Uterus (tissue), 4 donors: ENCODE results near the gene CLSTN2. TPM values are rescaled to one million over a fixed set of nuclear protein-coding genes. Genes with fewer than 3 reads are reported as not detected.

Experiments
- DNase-seq, 2 donors: peaks; one replicate each; pipeline ENCODE4 v3.0.0-alpha.2; 2019 to 2020
- H3K27ac ChIP-seq, 2 donors: fragments of 200-600 bp; sonication (generic); 1 replicate in 1 of 2; 2 replicates in 1 of 2; pipeline ENCODE4 v1.5.1; 2016 to 2018
- H3K27me3 ChIP-seq, 2 donors: fragments of 200-600 bp; sonication (generic); one replicate each; pipeline ENCODE4 v1.5.1; 2018 to 2019; ENCODE audit warnings: control low read depth in 1 of 2
- H3K36me3 ChIP-seq, 2 donors: fragments of 200-600 bp; sonication (generic); one replicate each; pipeline ENCODE4 v1.5.1; 2019; ENCODE audit warnings: control low read depth in 1 of 2
- H3K4me1 ChIP-seq, 2 donors: fragments of 200-600 bp; sonication (generic); one replicate each; pipeline ENCODE4 v1.5.1; 2018 to 2019; ENCODE audit warnings: control low read depth in 1 of 2
- H3K4me3 ChIP-seq, 2 donors: fragments of 200-600 bp; sonication (generic); 1 replicate in 1 of 2; 2 replicates in 1 of 2; pipeline ENCODE4 v1.5.1; 2018 to 2019; ENCODE audit warnings: mild to moderate bottlenecking in 1 of 2
- H3K9me3 ChIP-seq, 2 donors: fragments of 200-600 bp; sonication (generic); one replicate each; pipeline ENCODE4 v1.5.1; 2019; ENCODE audit warnings: control low read depth in 1 of 2
- POLR2A ChIP-seq, 2 donors: fragments of 450-650 bp; IDR thresholded peaks; one replicate each; pipeline ENCODE4 v1.6.1; 2016; ENCODE audit warnings: antibody characterized with exemption in 2 of 2, mild to moderate bottlenecking in 1 of 2, moderate library complexity in 1 of 2
- intact Hi-C: fragments of 100-400 bp; cut with DNase I; formaldehyde crosslinking; loops from one replicate; pipeline ENCODE4 v1.15.1; 2023; ENCODE audit warnings: low total_unique reads
- total RNA-seq, 4 donors: library from RNA; depleted of rRNA in 3 of 4; stranded (reverse); fragments of >200 nt in 3 of 4; gene quantifications; one replicate each; pipeline versions ENCODE4 v1.1.0 to v1.2.4, GENCODE V29; 2014 to 2023
- TF ChIP-seq, protein P1 (sequence below), 4 experiments: fragments of 200-600 bp in 2 of 4; fragments of 450-650 bp in 2 of 4; sonication (generic) in 2 of 4; IDR thresholded peaks; one replicate each; pipeline ENCODE4 v1.5.1; 2016 to 2019; ENCODE audit warnings: antibody characterized with exemption in 4 of 4, mild to moderate bottlenecking in 2 of 4, moderate library complexity in 1 of 4
- donor health status: DM: yes; HTN: yes; CAD: no.

Gene CLSTN2
- total RNA-seq, 4 donors from 2014 or later: 4.7 to 32.2 (median 19.2) TPM

DNA sequence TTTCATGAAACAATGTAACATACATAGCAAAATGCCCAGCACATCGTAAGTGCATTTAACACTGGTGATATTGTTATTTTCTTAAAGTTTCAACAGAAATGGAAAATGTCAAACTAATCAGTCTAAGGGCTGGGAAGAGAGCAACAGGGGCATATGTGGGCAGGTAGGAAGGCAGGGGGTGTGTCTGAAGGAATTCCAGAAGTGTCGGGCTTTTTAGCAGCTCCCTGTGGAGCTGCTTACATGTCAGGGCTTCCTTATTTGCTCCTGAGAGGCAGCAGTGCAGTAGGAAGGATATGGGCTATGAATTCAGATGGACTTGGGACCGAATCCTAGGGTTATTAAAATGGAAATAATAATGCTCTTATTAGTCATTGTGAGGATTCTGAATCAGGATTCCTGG, 311.6 kb downstream of the CLSTN2 start:
- H3K36me3 ChIP-seq: no peaks in the 10 kb centered on the region
- no peak overlapping the region for H3K27ac ChIP-seq
- H3K27me3 ChIP-seq: no peaks in the 10 kb centered on the region
- TF ChIP-seq, protein P1, sequence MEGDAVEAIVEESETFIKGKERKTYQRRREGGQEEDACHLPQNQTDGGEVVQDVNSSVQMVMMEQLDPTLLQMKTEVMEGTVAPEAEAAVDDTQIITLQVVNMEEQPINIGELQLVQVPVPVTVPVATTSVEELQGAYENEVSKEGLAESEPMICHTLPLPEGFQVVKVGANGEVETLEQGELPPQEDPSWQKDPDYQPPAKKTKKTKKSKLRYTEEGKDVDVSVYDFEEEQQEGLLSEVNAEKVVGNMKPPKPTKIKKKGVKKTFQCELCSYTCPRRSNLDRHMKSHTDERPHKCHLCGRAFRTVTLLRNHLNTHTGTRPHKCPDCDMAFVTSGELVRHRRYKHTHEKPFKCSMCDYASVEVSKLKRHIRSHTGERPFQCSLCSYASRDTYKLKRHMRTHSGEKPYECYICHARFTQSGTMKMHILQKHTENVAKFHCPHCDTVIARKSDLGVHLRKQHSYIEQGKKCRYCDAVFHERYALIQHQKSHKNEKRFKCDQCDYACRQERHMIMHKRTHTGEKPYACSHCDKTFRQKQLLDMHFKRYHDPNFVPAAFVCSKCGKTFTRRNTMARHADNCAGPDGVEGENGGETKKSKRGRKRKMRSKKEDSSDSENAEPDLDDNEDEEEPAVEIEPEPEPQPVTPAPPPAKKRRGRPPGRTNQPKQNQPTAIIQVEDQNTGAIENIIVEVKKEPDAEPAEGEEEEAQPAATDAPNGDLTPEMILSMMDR (IDR thresholded peaks at IDR 0.05): no peak
- no peak for TF ChIP-seq POLR2A (IDR thresholded peaks at IDR 0.05)
- no peaks in the 10 kb centered on the region for H3K9me3 ChIP-seq
- H3K4me1 ChIP-seq: no peaks in the 10 kb centered on the region
- intact Hi-C loops: no loop called here
- H3K4me3 ChIP-seq: no peak overlapping the region
- DNase-seq: no peak

- TF ChIP-seq, protein P1 (IDR thresholded peaks at IDR 0.05): no peak
- no peak for TF ChIP-seq POLR2A (IDR thresholded peaks at IDR 0.05)
- Histone ChIP-seq H3K9me3 (no peaks in the 10 kb centered on the region), H3K27me3 (no peaks in the 10 kb centered on the region), H3K27ac (no peak overlapping the region), H3K4me1 (no peaks in the 10 kb centered on the region), H3K4me3 (no peak overlapping the region), H3K36me3 (no peaks in the 10 kb centered on the region)
- intact Hi-C loops: no loop called here
- DNase-seq: no peak
Measured at GRCh38 chr3:140247775-140248174, 312.8 kb downstream of the CLSTN2 start.

DNA sequence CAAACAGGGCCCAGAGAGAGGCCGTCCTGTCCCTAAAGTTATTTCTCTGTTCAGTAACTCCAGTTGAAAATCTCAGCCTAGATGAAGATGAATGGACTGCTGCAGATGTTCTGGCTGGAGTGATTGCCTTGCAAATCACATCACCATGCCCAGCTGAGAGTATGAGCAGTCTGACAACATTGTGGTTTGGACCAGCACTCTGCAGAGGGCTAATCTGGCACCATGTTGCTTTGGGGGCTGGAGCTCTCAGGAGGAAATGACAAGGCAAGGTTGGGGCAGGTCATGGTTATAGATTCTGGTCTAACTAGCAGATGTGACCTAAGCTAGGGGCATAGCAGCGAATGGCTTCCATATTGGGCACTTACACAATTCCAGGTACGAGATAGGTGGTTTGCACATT, 314.2 kb downstream of the CLSTN2 start:
- Histone ChIP-seq H3K27me3 (no peaks in the 10 kb centered on the region), H3K4me1 (no peaks in the 10 kb centered on the region), H3K9me3 (no peaks in the 10 kb centered on the region), H3K4me3 (no peak overlapping the region), H3K36me3 (no peaks in the 10 kb centered on the region), H3K27ac (no peak overlapping the region)
- no peak for DNase-seq
- no peak for TF ChIP-seq POLR2A (IDR thresholded peaks at IDR 0.05)
- TF ChIP-seq, protein P1 (IDR thresholded peaks at IDR 0.05): no peak
- intact Hi-C loops: no loop called here

DNA sequence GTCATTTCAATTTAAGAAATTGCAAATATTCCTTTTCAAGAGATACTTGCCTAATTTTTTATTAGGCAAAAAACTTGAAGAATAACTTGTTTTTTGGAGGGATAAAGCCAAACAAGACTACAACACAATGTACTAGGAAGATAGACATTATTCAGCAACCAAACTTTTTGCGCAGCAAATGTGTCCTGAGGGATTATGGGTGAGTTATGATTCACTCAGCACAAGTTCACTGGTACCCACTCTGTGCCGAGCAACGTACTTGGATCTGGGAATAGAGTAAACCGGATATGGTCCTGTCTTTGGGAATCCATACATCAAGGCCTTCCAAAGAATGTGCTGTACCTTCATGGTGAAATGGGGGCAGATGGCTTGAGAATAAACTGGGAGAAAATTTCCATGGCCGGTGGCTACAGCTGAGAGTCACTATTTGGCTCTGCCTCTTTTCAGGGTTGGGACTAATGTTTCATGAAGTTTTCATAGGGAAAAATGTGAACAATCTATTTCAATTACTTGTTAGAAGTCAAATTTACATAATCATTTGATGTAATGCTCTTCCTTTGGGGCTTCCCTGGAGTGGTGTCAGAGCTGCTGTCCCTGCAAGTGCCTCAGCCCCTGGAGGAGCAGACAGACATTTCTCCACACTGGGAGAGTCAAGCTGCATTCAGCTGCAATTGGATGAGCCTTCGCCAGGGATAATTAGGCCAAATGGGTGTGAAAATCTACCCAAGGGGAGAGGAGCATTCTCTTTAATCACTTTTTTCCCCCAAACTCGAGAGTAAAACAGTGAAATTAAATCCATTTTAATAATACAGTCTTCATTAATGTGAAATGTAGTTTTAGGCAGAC, 315.2 kb downstream of the CLSTN2 start:
- TF ChIP-seq POLR2A (IDR thresholded peaks at IDR 0.05): no peak
- Histone ChIP-seq H3K4me3 (no peak overlapping the region), H3K27me3 (no peaks in the 10 kb centered on the region), H3K9me3 (no peaks in the 10 kb centered on the region), H3K27ac (no peak overlapping the region), H3K4me1 (no peaks in the 10 kb centered on the region), H3K36me3 (no peaks in the 10 kb centered on the region)
- intact Hi-C loops: no loop called here
- DNase-seq: no peak

DNA sequence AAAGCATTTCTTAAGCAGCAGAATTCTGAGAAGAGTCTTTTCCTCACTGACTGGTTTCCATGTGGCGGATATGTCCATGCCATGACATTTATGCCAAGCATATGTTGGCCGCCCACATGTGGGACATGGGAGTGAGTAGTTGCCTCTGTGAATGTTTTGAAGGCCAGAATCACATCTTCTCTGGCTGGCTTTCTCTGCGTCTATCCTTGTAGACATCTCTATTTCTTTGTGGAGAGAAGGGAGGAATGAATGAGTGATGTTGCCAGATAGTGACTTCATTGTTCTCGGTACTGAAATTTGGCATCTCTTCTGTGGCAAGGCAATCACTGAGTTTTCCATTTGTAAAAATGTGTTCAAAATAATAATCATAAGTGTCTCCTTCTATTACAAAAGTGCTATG, 316.0 kb downstream of the CLSTN2 start:
- no peak for DNase-seq
- TF ChIP-seq, protein P1 (IDR thresholded peaks at IDR 0.05): no peak
- TF ChIP-seq POLR2A (IDR thresholded peaks at IDR 0.05): no peak
- Histone ChIP-seq H3K9me3 (no peaks in the 10 kb centered on the region), H3K4me3 (no peak overlapping the region), H3K4me1 (no peaks in the 10 kb centered on the region), H3K27ac (no peak overlapping the region), H3K36me3 (no peaks in the 10 kb centered on the region), H3K27me3 (no peaks in the 10 kb centered on the region)
- intact Hi-C loops: no loop called here
